HL-60 (cell line): ENCODE results near the gene ANKH.

Experiments
- CTCF ChIP-seq: IDR thresholded peaks from one replicate; pipeline ENCODE4 v1.5.1; 2011; ENCODE audit warnings: low read length, control low read depth, inconsistent platforms; ENCODE audit not compliant: insufficient read depth
- GABPA ChIP-seq: IDR thresholded peaks from 2 replicates; pipeline ENCODE4 v1.6.1; 2012; ENCODE audit warnings: low read depth
- POLR2AphosphoS5 ChIP-seq: IDR thresholded peaks from 2 replicates; pipeline ENCODE4 v1.6.1; 2012; ENCODE audit warnings: low read depth
- REST ChIP-seq: IDR thresholded peaks from 2 replicates; pipeline ENCODE4 v1.6.1; 2012; ENCODE audit warnings: low read depth; ENCODE audit not compliant: insufficient replicate concordance
- SPI1 ChIP-seq: IDR thresholded peaks from 2 replicates; pipeline ENCODE4 v1.6.1; 2012; ENCODE audit warnings: low read depth, mild to moderate bottlenecking, borderline replicate concordance

GRCh38 chr5:14879393-14879792 is 7.8 kb upstream of the ANKH start:
- no peak for TF ChIP-seq CTCF
- TF ChIP-seq POLR2AphosphoS5 = no peak
- no peak for TF ChIP-seq REST
- TF ChIP-seq SPI1 = no peak
- no peak for TF ChIP-seq GABPA
